Right renal cortex interstitium (tissue), 3 donors: Measurements from ENCODE around the gene ITGA6. TPM values are rescaled to one million over a fixed set of nuclear protein-coding genes. Genes with fewer than 3 reads are reported as not detected.
"Not testable (repeated sequence)": the region's sequence is repeated elsewhere in the genome, so short reads cannot be mapped to it uniquely, and the experiment has no call there.

ENCODE experiments used
- DNase-seq, 3 donors: peaks; one replicate each; pipeline ENCODE4 v3.0.0-alpha.2; 2013; ENCODE audit warnings: low read depth in 3 of 3, low spot score in 2 of 3
- polyA plus RNA-seq, 3 donors: library from polyadenylated mRNA; unstranded; fragments of 120-200 nt; gene quantifications; one replicate each; pipeline ENCODE4 v1.2.1, GENCODE V29; 2013; ENCODE audit not compliant: insufficient read length in 3 of 3

The ITGA6 gene
- polyA plus RNA-seq, 3 donors = 105 to 108 (median 108) TPM

- DNase-seq = no peak
Observed at GRCh38 chr2:172507199-172507598, 79.8 kb downstream of the ITGA6 start.

GRCh38 chr2:172510088-172510487 is 82.7 kb downstream of the ITGA6 start:
- no peak for DNase-seq

GRCh38 chr2:172510548-172510947 is 83.2 kb downstream of the ITGA6 start:
- no peak for DNase-seq

GRCh38 chr2:172512810-172513523 is 85.6 kb downstream of the ITGA6 start:
- no peak for DNase-seq

- DNase-seq = no peak
Observed at GRCh38 chr2:172513524-172513900, 86.1 kb downstream of the ITGA6 start.

- DNase-seq = no peak
Observed at GRCh38 chr2:172513935-172514586, 86.7 kb downstream of the ITGA6 start.

- DNase-seq = no peak
Observed at GRCh38 chr2:172516299-172516698, 88.9 kb downstream of the ITGA6 start.

GRCh38 chr2:172518995-172519394 is 91.6 kb downstream of the ITGA6 start:
- DNase-seq = no peak

GRCh38 chr2:172525601-172526000 is 98.2 kb downstream of the ITGA6 start:
- no peak for DNase-seq

GRCh38 chr2:172531309-172531708 is 103.9 kb downstream of the ITGA6 start:
- DNase-seq = no peak

GRCh38 chr2:172532461-172532860 is 105.1 kb downstream of the ITGA6 start:
- not testable (repeated sequence) for DNase-seq

- DNase-seq = no peak
Observed at GRCh38 chr2:172533687-172534086, 106.3 kb downstream of the ITGA6 start.

- no peak for DNase-seq
Observed at GRCh38 chr2:172535119-172535518, 107.7 kb downstream of the ITGA6 start.

- DNase-seq = not testable (repeated sequence)
Observed at GRCh38 chr2:172537851-172538250, 110.5 kb downstream of the ITGA6 start.

GRCh38 chr2:172539767-172540166 is 112.4 kb downstream of the ITGA6 start:
- DNase-seq = no peak

- no peak for DNase-seq
Observed at GRCh38 chr2:172540421-172540820, 113.0 kb downstream of the ITGA6 start.

- no peak for DNase-seq
Observed at GRCh38 chr2:172545408-172546075, 118.2 kb downstream of the ITGA6 start.

- DNase-seq = no peak
Observed at GRCh38 chr2:172549131-172549530, 121.7 kb downstream of the ITGA6 start.

- DNase-seq = not testable (repeated sequence)
Observed at GRCh38 chr2:172549802-172550201, 122.4 kb downstream of the ITGA6 start.

- no peak for DNase-seq
Observed at GRCh38 chr2:172550419-172550818, 123.0 kb downstream of the ITGA6 start.

GRCh38 chr2:172551271-172551670 is 123.9 kb downstream of the ITGA6 start:
- DNase-seq = no peak
